KMS-11 (cell line): ENCODE data around the gene PCNT.
"Not testable (repeated sequence)": the region's sequence is repeated elsewhere in the genome, so short reads cannot be mapped to it uniquely, and the experiment has no call there.

Source experiments
- H2AFZ ChIP-seq: fragments of 200-600 bp; sonication (generic); 2 replicates; pipeline ENCODE4 v1.6.1; 2016; ENCODE audit warnings: antibody characterized with exemption, mixed run types, low read depth
- H3K27ac ChIP-seq: fragments of 200-600 bp; sonication (generic); 2 replicates; pipeline ENCODE4 v1.6.1; 2016; ENCODE audit warnings: mild to moderate bottlenecking, mixed run types
- H3K27me3 ChIP-seq: fragments of 200-600 bp; sonication (generic); 2 replicates; pipeline ENCODE4 v1.6.1; 2017; ENCODE audit warnings: mild to moderate bottlenecking, low read depth, mixed run types, moderate library complexity; ENCODE audit not compliant: insufficient read depth
- H3K36me3 ChIP-seq: fragments of 200-600 bp; sonication (generic); 2 replicates; pipeline ENCODE4 v1.6.1; 2017; ENCODE audit warnings: mild to moderate bottlenecking, mixed run types; ENCODE audit not compliant: insufficient read depth
- H3K4me1 ChIP-seq: fragments of 200-600 bp; sonication (generic); 2 replicates; pipeline ENCODE4 v1.6.1; 2016; ENCODE audit warnings: mild to moderate bottlenecking, low read depth, mixed run types; ENCODE audit not compliant: poor library complexity, severe bottlenecking
- H3K4me2 ChIP-seq: fragments of 200-600 bp; sonication (generic); 2 replicates; pipeline ENCODE4 v1.7.0; 2016; ENCODE audit warnings: mild to moderate bottlenecking, mixed run types
- H3K4me3 ChIP-seq: fragments of 200-600 bp; sonication (generic); IDR thresholded peaks from 2 replicates; pipeline ENCODE4 v1.6.1; 2017; ENCODE audit warnings: low read depth, low read length, mixed read lengths; ENCODE audit not compliant: insufficient read depth
- H3K79me2 ChIP-seq: fragments of 200-600 bp; sonication (generic); 2 replicates; pipeline ENCODE4 v1.6.1; 2016; ENCODE audit warnings: low read depth, mixed run types; ENCODE audit not compliant: insufficient read depth
- H3K9ac ChIP-seq: fragments of 200-600 bp; sonication (generic); 2 replicates; pipeline ENCODE4 v1.6.1; 2016; ENCODE audit warnings: mild to moderate bottlenecking, mixed run types
- H4K20me1 ChIP-seq: fragments of 200-600 bp; sonication (generic); 2 replicates; pipeline ENCODE4 v1.6.1; 2016; ENCODE audit warnings: mild to moderate bottlenecking, mixed run types; ENCODE audit not compliant: insufficient read depth
- CTCF ChIP-seq: fragments of 200-600 bp; sonication (generic); conservative IDR thresholded peaks from 2 replicates; pipeline ENCODE4 v1.6.1; 2017; ENCODE audit warnings: low read depth, mild to moderate bottlenecking, antibody characterized with exemption, low read length, moderate library complexity, mixed read lengths

The PCNT gene

GRCh38 chr21:46308431-46308830, 15.5 kb upstream of the PCNT start:
- Histone ChIP-seq H3K9ac (no peak overlapping the region), H3K27ac (no peak overlapping the region), H3K4me3 (no peak overlapping the region), H3K4me1 (peaks cover 15% of the 10 kb centered on the region), H3K4me2 (no peak overlapping the region), H3K27me3 (no peaks in the 10 kb centered on the region), H4K20me1 (no peaks in the 10 kb centered on the region), H3K79me2 (no peaks in the 10 kb centered on the region), H2AFZ (no peak overlapping the region), H3K36me3 (no peaks in the 10 kb centered on the region)
- no peak for TF ChIP-seq CTCF

DNA sequence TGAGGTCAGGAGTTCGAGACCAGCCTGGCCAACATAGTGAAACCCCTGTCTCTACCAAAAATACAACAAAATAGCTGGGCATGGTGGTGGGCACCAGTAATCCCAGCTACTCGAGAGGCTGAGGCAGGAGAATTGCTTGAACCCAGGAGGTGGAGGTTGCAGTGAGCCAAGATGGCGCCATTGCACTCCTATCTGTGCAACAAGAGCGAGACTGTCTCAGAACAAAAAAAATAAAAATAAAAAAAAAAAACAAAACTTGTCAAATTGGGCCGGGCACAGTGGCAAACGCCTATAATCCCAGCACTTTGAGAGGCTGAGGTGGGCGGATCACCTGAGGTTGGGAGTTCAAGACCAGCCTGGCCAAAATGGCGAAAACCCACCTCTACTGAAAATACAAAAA, 13.7 kb upstream of the PCNT start:
- not testable (repeated sequence) for H3K27me3 ChIP-seq, H3K79me2 ChIP-seq, H2AFZ ChIP-seq, H3K4me3 ChIP-seq, H3K27ac ChIP-seq, H3K9ac ChIP-seq, H4K20me1 ChIP-seq, H3K4me2 ChIP-seq, H3K36me3 ChIP-seq
- H3K4me1 ChIP-seq = peaks cover 15% of the 10 kb centered on the region

- no peaks in the 10 kb centered on the region for H3K27me3 ChIP-seq
- H3K27ac ChIP-seq = no peak overlapping the region
- no peaks in the 10 kb centered on the region for H4K20me1 ChIP-seq
- H3K36me3 ChIP-seq = no peaks in the 10 kb centered on the region
- TF ChIP-seq CTCF = no peak
- H3K79me2 ChIP-seq = no peaks in the 10 kb centered on the region
- no peak overlapping the region for H3K9ac ChIP-seq
- H2AFZ ChIP-seq = no peak overlapping the region
- peaks cover 15% of the 10 kb centered on the region for H3K4me1 ChIP-seq
- H3K4me3 ChIP-seq = no peak overlapping the region
- no peak overlapping the region for H3K4me2 ChIP-seq
Observed at GRCh38 chr21:46311568-46311967, 12.4 kb upstream of the PCNT start.

DNA sequence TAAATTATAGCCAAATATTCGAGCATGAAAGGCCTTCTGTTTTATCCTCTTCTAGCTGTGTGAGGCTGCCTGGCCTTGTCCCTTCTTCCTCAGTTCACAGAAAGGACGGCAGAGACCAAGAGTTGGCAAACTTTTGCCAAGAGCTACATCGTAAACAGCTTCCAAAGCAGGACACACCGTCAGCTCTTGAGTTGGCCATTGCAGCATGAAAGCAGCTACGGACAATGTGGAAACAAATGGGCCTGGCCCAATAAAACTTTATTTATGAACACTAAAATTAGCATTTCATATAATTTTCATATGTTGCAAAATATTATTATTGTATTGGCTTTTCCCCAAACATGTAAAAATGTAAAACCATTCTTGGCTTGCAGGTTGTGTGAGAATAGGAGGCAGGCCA, 11.0 kb upstream of the PCNT start:
- Histone ChIP-seq H3K4me1 (peaks cover 15% of the 10 kb centered on the region), H2AFZ (no peak overlapping the region), H3K27me3 (no peaks in the 10 kb centered on the region), H3K36me3 (no peaks in the 10 kb centered on the region), H3K4me2 (no peak overlapping the region), H4K20me1 (no peaks in the 10 kb centered on the region), H3K9ac (no peak overlapping the region), H3K4me3 (no peak overlapping the region), H3K27ac (no peak overlapping the region), H3K79me2 (no peaks in the 10 kb centered on the region)
- no peak for TF ChIP-seq CTCF

DNA sequence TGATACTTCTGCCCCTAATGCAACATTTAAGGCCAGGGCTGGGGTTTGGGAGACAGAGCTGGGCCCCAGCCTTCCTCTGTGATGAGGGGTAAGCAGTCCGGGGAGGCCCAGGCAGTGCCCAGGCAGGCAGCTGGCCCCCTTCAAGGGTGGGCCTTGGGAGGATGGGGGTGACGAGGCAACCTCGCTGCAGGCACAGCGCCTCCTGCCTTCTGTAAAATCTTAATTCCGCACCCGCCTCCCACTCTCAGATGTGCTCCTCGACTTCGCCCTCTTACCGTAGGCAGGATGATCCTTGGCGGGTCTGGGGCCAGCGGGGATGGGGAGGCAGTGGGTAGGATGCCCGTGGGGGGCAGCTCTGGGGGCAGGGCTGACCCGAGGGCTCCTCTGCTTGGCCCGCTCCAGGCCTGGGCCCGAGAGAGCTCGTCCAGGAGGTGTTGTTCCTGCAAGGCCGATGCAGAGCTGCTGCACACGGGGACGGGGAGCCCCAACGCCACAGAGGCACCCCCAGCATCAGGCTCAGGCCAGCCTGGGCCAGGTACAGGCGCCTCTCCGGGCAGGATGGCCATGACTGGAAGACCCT, 9.4 kb upstream of the PCNT start:
- no peak overlapping the region for H3K4me3 ChIP-seq
- no peaks in the 10 kb centered on the region for H3K36me3 ChIP-seq
- peaks cover under 1% of the 10 kb centered on the region for H3K4me1 ChIP-seq
- H3K27me3 ChIP-seq = no peaks in the 10 kb centered on the region
- H4K20me1 ChIP-seq = no peaks in the 10 kb centered on the region
- no peak overlapping the region for H3K27ac ChIP-seq
- no peak overlapping the region for H2AFZ ChIP-seq
- H3K4me2 ChIP-seq = no peak overlapping the region
- no peak overlapping the region for H3K9ac ChIP-seq
- no peak for TF ChIP-seq CTCF
- no peaks in the 10 kb centered on the region for H3K79me2 ChIP-seq
